ENCODE measurements around the gene ANKS1A. TPM values are rescaled to one million over a fixed set of nuclear protein-coding genes. Genes with fewer than 3 reads are reported as not detected.

Gene ANKS1A
- polyA plus RNA-seq, 1 of the 3 experiments (the other 2 are of a cell fraction) = 7.6 TPM

- TF ChIP-seq, protein P1, sequence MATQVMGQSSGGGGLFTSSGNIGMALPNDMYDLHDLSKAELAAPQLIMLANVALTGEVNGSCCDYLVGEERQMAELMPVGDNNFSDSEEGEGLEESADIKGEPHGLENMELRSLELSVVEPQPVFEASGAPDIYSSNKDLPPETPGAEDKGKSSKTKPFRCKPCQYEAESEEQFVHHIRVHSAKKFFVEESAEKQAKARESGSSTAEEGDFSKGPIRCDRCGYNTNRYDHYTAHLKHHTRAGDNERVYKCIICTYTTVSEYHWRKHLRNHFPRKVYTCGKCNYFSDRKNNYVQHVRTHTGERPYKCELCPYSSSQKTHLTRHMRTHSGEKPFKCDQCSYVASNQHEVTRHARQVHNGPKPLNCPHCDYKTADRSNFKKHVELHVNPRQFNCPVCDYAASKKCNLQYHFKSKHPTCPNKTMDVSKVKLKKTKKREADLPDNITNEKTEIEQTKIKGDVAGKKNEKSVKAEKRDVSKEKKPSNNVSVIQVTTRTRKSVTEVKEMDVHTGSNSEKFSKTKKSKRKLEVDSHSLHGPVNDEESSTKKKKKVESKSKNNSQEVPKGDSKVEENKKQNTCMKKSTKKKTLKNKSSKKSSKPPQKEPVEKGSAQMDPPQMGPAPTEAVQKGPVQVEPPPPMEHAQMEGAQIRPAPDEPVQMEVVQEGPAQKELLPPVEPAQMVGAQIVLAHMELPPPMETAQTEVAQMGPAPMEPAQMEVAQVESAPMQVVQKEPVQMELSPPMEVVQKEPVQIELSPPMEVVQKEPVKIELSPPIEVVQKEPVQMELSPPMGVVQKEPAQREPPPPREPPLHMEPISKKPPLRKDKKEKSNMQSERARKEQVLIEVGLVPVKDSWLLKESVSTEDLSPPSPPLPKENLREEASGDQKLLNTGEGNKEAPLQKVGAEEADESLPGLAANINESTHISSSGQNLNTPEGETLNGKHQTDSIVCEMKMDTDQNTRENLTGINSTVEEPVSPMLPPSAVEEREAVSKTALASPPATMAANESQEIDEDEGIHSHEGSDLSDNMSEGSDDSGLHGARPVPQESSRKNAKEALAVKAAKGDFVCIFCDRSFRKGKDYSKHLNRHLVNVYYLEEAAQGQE (IDR thresholded peaks at IDR 0.05; ENCODE audit: low read depth, low read length) = no peak
- TF ChIP-seq USF1 (IDR thresholded peaks at IDR 0.05; ENCODE audit: borderline replicate concordance, low read depth) (no peak), YY1 (IDR thresholded peaks at IDR 0.05; ENCODE audit: low read depth) (no peak), NFIC (IDR thresholded peaks at IDR 0.05; ENCODE audit: borderline replicate concordance) (no peak)
These were observed 39.2 kb downstream of the ANKS1A start (continued) for GRCh38 chr6:34928220-34928619.

DNA sequence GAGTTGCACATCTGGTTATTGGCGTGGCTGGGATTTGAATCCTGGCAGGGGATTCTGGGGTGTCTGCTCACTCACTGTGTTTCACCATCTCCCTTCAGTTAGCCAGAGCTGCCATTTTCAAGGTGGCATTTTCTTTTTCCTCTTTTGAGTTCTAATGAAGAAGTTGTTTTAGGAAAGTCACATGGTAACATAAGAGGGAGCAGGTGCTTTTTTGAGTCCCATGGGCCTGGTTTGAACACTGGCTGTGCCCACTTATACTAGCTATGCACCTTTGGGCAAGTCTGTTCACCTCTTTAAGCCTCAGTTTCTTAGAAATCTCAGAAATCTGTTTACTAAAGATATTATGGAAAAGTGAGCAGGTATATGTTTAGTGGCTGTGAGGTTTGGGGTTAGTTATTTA, 39.6 kb downstream of the ANKS1A start:
- TF ChIP-seq MAX (IDR thresholded peaks at IDR 0.05; ENCODE audit: low read depth) (no peak), TAF1 (IDR thresholded peaks at IDR 0.05; ENCODE audit: borderline replicate concordance, low read depth, low read length) (no peak), RXRA (IDR thresholded peaks at IDR 0.05; ENCODE audit: borderline replicate concordance, low read depth) (no peak), ZBTB33 (IDR thresholded peaks at IDR 0.05; ENCODE audit: borderline replicate concordance, low read depth) (no peak), GATA2 (CRISPR knock-in tag; IDR thresholded peaks at IDR 0.05) (no peak), FOXM1 (IDR thresholded peaks at IDR 0.05; ENCODE audit: low read depth) (no peak)
- TF ChIP-seq, protein P2, sequence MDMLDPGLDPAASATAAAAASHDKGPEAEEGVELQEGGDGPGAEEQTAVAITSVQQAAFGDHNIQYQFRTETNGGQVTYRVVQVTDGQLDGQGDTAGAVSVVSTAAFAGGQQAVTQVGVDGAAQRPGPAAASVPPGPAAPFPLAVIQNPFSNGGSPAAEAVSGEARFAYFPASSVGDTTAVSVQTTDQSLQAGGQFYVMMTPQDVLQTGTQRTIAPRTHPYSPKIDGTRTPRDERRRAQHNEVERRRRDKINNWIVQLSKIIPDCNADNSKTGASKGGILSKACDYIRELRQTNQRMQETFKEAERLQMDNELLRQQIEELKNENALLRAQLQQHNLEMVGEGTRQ (IDR thresholded peaks at IDR 0.05; ENCODE audit: borderline replicate concordance, low read depth, low read length) = no peak
- TF ChIP-seq, protein P3, sequence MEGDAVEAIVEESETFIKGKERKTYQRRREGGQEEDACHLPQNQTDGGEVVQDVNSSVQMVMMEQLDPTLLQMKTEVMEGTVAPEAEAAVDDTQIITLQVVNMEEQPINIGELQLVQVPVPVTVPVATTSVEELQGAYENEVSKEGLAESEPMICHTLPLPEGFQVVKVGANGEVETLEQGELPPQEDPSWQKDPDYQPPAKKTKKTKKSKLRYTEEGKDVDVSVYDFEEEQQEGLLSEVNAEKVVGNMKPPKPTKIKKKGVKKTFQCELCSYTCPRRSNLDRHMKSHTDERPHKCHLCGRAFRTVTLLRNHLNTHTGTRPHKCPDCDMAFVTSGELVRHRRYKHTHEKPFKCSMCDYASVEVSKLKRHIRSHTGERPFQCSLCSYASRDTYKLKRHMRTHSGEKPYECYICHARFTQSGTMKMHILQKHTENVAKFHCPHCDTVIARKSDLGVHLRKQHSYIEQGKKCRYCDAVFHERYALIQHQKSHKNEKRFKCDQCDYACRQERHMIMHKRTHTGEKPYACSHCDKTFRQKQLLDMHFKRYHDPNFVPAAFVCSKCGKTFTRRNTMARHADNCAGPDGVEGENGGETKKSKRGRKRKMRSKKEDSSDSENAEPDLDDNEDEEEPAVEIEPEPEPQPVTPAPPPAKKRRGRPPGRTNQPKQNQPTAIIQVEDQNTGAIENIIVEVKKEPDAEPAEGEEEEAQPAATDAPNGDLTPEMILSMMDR (IDR thresholded peaks at IDR 0.05) = no peak
- Histone ChIP-seq H3K36me3 (replicated peaks in 1 of 2; ENCODE audit: control insufficient read depth in 1 of 2, insufficient read depth in 2 of 2, low read length in 1 of 2) (no peaks in the 10 kb centered on the region), H3K9me2 (no peaks in the 10 kb centered on the region), H3K9me3 (no peaks in the 10 kb centered on the region), H3K9ac (no peak overlapping the region), H3K4me1 (ENCODE audit: control insufficient read depth in 1 of 2, insufficient read depth in 2 of 2, low read depth in 1 of 2, low read length in 1 of 2) (peaks cover 5 to 8% of the 10 kb centered on the region in 2 experiments; a peak in 2 of 4 replicates), H3K27ac (ENCODE audit: low read depth in 2 of 2, low read length in 1 of 2) (no peak overlapping the region), H3K4me3 (ENCODE audit: low read depth in 2 of 2, low read length in 1 of 2) (no peak overlapping the region), H3F3A (replicated peaks; ENCODE audit: insufficient read depth) (no peaks in the 10 kb centered on the region), H2AFZ (ENCODE audit: low read depth) (no peak overlapping the region), H3K4me2 (no peak overlapping the region), H3K27me3 (ENCODE audit: insufficient read depth) (no peaks in the 10 kb centered on the region), H3K79me2 (ENCODE audit: insufficient read depth) (peaks cover 4% of the 10 kb centered on the region; the same call in 1 of the 2 replicates), H4K20me1 (ENCODE audit: insufficient read depth) (no peaks in the 10 kb centered on the region)
- POLR2A ChIA-PET = no interaction called here
- WGBS (ENCODE audit: low lambda C conversion rate) = 94% methylated on average over 1 of the region's 1 CpG
- no peak for DNase-seq
- CTCF ChIA-PET = no interaction called here
